ENCODE results near the gene ALPG.
"Not testable (repeated sequence)": the region's sequence is repeated elsewhere in the genome, so short reads cannot be mapped to it uniquely, and the experiment has no call there.

Gene ALPG

GRCh38 chr2:232377841-232378734 lies 28.6 kb upstream of the ALPG start:
- no peaks in the 10 kb centered on the region for H3K36me3 ChIP-seq (ENCODE audit: control insufficient read depth in 2 of 2, insufficient read depth in 2 of 2, low read length in 2 of 2)
- peaks cover 0 to 5% of the 10 kb centered on the region in 2 donors for H3K27me3 ChIP-seq (ENCODE audit: control insufficient read depth in 2 of 2, insufficient read depth in 2 of 2, low read length in 2 of 2)
- no peak overlapping the region for H3K4me3 ChIP-seq (ENCODE audit: low read length in 2 of 2)
- H3K9me3 ChIP-seq (ENCODE audit: control insufficient read depth in 2 of 2, low read length in 2 of 2): no peaks in the 10 kb centered on the region
- no peak overlapping the region for H3K27ac ChIP-seq (ENCODE audit: low read depth in 2 of 2, low read length in 2 of 2)
- no peak overlapping the region for H3K9ac ChIP-seq (ENCODE audit: low read depth in 1 of 2, low read length in 2 of 2)
- no peaks in the 10 kb centered on the region for H3K4me1 ChIP-seq (ENCODE audit: control insufficient read depth in 2 of 2, insufficient read depth in 2 of 2, low read length in 2 of 2)

DNA sequence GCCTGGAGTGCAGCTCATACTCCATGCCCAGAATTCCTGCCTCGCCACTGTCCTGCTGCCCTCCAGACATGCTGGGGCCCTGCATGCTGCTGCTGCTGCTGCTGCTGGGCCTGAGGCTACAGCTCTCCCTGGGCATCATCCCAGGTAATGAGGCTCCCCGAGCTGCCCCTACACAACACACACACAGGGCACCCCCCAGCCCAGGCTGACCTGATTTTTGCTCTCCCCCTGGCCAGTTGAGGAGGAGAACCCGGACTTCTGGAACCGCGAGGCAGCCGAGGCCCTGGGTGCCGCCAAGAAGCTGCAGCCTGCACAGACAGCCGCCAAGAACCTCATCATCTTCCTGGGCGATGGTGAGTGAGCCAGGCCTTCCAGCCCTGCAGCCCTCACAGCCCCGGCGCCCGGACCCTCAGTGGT lies 27.9 kb upstream of the ALPG start, which contains the start of gene ALPP:
ALPP (plus strand) TSS at position 17 of the 417 bp plus-strand sequence; CDS start at position 69, 52 bp downstream.
- not testable (repeated sequence) for H3K27me3 ChIP-seq (ENCODE audit: control insufficient read depth in 2 of 2, insufficient read depth in 2 of 2, low read length in 2 of 2); H3K4me3 ChIP-seq (ENCODE audit: low read length in 2 of 2); H3K9me3 ChIP-seq (ENCODE audit: control insufficient read depth in 2 of 2, low read length in 2 of 2); H3K4me1 ChIP-seq (ENCODE audit: control insufficient read depth in 2 of 2, insufficient read depth in 2 of 2, low read length in 2 of 2); H3K9ac ChIP-seq (ENCODE audit: low read depth in 1 of 2, low read length in 2 of 2); H3K27ac ChIP-seq (ENCODE audit: low read depth in 2 of 2, low read length in 2 of 2); H3K36me3 ChIP-seq (ENCODE audit: control insufficient read depth in 2 of 2, insufficient read depth in 2 of 2, low read length in 2 of 2)

DNA sequence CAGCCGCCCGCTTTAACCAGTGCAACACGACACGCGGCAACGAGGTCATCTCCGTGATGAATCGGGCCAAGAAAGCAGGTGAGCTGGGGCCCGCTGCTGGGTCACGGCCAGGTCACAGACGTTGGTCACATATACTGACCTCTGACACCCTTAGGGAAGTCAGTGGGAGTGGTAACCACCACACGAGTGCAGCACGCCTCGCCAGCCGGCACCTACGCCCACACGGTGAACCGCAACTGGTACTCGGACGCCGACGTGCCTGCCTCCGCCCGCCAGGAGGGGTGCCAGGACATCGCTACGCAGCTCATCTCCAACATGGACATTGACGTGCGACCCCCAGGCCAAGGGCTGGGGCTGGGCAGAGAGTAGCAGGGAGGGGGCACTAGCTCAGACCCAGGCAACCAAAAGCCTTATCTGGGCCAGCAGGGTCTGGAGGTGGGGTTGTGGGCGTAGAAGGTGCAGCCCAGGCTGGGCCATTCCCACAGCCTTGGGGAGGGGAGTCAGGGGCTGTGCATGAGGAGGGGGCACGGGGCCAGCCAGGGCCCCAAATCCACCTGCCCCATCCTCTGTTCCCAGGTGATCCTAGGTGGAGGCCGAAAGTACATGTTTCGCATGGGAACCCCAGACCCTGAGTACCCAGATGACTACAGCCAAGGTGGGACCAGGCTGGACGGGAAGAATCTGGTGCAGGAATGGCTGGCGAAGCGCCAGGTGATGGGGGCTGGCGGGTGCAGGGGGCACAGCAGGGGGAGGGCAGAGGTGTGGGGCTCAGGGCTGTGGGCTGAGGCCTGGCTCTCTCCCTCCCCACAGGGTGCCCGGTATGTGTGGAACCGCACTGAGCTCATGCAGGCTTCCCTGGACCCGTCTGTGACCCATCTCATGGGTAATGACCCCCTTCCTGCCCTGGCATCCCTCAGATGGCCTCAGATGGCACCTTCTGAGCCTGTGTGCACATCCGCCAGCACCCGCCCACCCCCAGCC lies 26.7 kb upstream of the ALPG start:
- not testable (repeated sequence) for H3K4me3 ChIP-seq (ENCODE audit: low read length in 2 of 2); H3K9ac ChIP-seq (ENCODE audit: low read depth in 1 of 2, low read length in 2 of 2); H3K27ac ChIP-seq (ENCODE audit: low read depth in 2 of 2, low read length in 2 of 2); H3K9me3 ChIP-seq (ENCODE audit: control insufficient read depth in 2 of 2, low read length in 2 of 2); H3K4me1 ChIP-seq (ENCODE audit: control insufficient read depth in 2 of 2, insufficient read depth in 2 of 2, low read length in 2 of 2); H3K27me3 ChIP-seq (ENCODE audit: control insufficient read depth in 2 of 2, insufficient read depth in 2 of 2, low read length in 2 of 2); H3K36me3 ChIP-seq (ENCODE audit: control insufficient read depth in 2 of 2, insufficient read depth in 2 of 2, low read length in 2 of 2)

DNA sequence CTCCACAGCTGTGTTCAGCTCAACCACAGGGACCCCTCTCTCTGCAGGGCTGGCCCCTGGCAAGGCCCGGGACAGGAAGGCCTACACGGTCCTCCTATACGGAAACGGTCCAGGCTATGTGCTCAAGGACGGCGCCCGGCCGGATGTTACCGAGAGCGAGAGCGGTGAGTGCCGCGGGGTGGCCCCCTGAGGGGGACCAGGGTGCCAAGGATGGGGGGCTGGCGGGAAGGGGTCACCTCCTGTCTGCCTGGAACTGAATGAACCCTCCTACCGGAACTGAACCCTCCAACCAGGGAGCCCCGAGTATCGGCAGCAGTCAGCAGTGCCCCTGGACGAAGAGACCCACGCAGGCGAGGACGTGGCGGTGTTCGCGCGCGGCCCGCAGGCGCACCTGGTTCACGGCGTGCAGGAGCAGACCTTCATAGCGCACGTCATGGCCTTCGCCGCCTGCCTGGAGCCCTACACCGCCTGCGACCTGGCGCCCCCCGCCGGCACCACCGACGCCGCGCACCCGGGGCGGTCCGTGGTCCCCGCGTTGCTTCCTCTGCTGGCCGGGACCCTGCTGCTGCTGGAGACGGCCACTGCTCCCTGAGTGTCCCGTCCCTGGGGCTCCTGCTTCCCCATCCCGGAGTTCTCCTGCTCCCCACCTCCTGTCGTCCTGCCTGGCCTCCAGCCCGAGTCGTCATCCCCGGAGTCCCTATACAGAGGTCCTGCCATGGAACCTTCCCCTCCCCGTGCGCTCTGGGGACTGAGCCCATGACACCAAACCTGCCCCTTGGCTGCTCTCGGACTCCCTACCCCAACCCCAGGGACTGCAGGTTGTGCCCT lies 25.2 kb upstream of the ALPG start:
- not testable (repeated sequence) for H3K9me3 ChIP-seq (ENCODE audit: control insufficient read depth in 2 of 2, low read length in 2 of 2); H3K4me3 ChIP-seq (ENCODE audit: low read length in 2 of 2); H3K4me1 ChIP-seq (ENCODE audit: control insufficient read depth in 2 of 2, insufficient read depth in 2 of 2, low read length in 2 of 2); H3K36me3 ChIP-seq (ENCODE audit: control insufficient read depth in 2 of 2, insufficient read depth in 2 of 2, low read length in 2 of 2); H3K9ac ChIP-seq (ENCODE audit: low read depth in 1 of 2, low read length in 2 of 2); H3K27ac ChIP-seq (ENCODE audit: low read depth in 2 of 2, low read length in 2 of 2)
- peaks cover 9 to 19% of the 10 kb centered on the region in 2 donors for H3K27me3 ChIP-seq (ENCODE audit: control insufficient read depth in 2 of 2, insufficient read depth in 2 of 2, low read length in 2 of 2)

DNA sequence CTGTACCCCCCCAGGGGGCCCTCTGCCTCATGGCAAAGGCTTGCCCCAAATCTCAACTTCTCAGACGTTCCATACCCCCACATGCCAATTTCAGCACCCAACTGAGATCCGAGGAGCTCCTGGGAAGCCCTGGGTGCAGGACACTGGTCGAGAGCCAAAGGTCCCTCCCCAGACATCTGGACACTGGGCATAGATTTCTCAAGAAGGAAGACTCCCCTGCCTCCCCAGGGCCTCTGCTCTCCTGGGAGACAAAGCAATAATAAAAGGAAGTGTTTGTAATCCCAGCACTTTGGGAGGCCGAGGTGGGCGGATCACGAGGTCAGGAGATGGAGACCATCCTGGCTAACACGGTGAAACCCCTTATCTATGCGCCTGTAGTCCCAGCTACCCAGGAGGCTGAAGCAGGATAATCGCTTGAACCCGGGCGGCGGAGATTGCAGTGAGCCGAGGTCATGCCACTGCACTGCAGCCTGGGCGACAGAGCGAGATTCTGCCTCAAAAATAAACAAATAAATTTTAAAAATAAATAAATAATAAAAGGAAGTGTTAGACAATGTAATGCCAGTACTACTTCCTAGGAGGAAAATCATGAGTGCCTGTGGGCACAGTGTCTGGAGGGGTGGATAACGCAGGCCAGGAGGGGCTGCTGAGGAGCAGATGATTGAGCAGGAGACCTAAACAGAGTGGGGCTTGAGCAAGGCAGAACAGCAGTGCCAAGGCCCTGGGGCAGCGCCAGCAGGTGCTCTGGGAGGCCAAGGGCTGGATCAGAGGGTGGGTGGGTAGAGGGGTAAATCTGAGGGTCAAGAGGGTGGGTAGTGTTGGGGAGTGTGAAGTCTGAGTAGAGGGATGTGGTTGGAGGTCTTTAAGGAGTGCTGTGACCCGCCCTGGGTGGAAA lies 24.1 kb upstream of the ALPG start:
- Histone ChIP-seq H3K9ac (ENCODE audit: low read depth in 1 of 2, low read length in 2 of 2) (no peak overlapping the region), H3K9me3 (ENCODE audit: control insufficient read depth in 2 of 2, low read length in 2 of 2) (no peaks in the 10 kb centered on the region), H3K27me3 (ENCODE audit: control insufficient read depth in 2 of 2, insufficient read depth in 2 of 2, low read length in 2 of 2) (peaks cover 21 to 24% of the 10 kb centered on the region in 2 donors), H3K4me1 (ENCODE audit: control insufficient read depth in 2 of 2, insufficient read depth in 2 of 2, low read length in 2 of 2) (no peaks in the 10 kb centered on the region), H3K4me3 (ENCODE audit: low read length in 2 of 2) (no peak overlapping the region), H3K27ac (ENCODE audit: low read depth in 2 of 2, low read length in 2 of 2) (no peak overlapping the region), H3K36me3 (ENCODE audit: control insufficient read depth in 2 of 2, insufficient read depth in 2 of 2, low read length in 2 of 2) (no peaks in the 10 kb centered on the region)

GRCh38 chr2:232384466-232384865 lies 22.2 kb upstream of the ALPG start:
- H3K27ac ChIP-seq (ENCODE audit: low read depth in 2 of 2, low read length in 2 of 2): no peak overlapping the region
- H3K9me3 ChIP-seq (ENCODE audit: control insufficient read depth in 2 of 2, low read length in 2 of 2): no peaks in the 10 kb centered on the region
- H3K4me1 ChIP-seq (ENCODE audit: control insufficient read depth in 2 of 2, insufficient read depth in 2 of 2, low read length in 2 of 2): no peaks in the 10 kb centered on the region
- H3K4me3 ChIP-seq (ENCODE audit: low read length in 2 of 2): no peak overlapping the region
- no peak overlapping the region for H3K9ac ChIP-seq (ENCODE audit: low read depth in 1 of 2, low read length in 2 of 2)
- H3K27me3 ChIP-seq (ENCODE audit: control insufficient read depth in 2 of 2, insufficient read depth in 2 of 2, low read length in 2 of 2): peaks cover 27 to 37% of the 10 kb centered on the region in 2 donors
- no peaks in the 10 kb centered on the region for H3K36me3 ChIP-seq (ENCODE audit: control insufficient read depth in 2 of 2, insufficient read depth in 2 of 2, low read length in 2 of 2)

- not testable (repeated sequence) for H3K27ac ChIP-seq (ENCODE audit: low read depth in 2 of 2, low read length in 2 of 2)
These were observed 21.6 kb upstream of the ALPG start for GRCh38 chr2:232385058-232385457.

DNA sequence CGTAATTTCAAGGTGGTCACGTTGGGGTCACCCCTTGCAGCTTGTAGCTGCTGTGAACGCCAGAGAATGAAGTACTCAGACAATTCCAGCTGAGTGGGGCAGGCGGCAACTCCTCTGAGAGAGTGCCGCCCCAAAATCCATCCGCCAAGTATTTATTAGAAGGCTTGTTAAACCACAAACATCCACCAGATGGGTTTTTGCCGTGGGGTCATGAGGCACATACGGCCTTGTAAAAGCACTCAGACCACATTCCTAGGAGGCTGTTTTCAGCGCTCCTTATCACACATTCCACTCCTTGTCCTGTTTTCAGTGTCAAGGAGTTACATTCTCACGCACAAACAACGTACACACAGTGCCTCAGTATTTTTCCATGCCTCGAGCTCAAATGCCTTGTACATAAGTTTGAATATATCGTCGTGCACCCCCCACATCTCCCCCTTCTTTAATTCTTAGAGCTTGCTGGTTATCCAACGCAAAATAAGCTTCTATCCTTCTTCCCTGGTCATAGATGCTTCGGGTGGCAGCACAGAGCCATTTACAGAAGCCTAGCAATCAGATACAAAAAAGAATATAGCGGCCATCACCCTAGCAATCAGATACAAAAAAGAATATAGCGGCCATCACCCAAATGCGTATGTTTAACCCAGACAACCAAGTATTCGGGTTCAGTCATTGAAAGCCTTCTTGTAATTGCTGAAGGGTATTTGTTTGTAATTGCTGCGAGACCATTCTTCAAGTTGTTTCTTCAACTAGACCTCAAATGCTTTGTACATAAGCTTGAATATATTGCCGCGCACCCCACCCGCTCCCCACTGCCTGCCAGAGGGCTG lies 20.8 kb upstream of the ALPG start:
- Histone ChIP-seq H3K9ac (ENCODE audit: low read depth in 1 of 2, low read length in 2 of 2) (no peak overlapping the region), H3K9me3 (ENCODE audit: control insufficient read depth in 2 of 2, low read length in 2 of 2) (no peaks in the 10 kb centered on the region), H3K27ac (ENCODE audit: low read depth in 2 of 2, low read length in 2 of 2) (no peak overlapping the region), H3K4me3 (ENCODE audit: low read length in 2 of 2) (no peak overlapping the region), H3K27me3 (ENCODE audit: control insufficient read depth in 2 of 2, insufficient read depth in 2 of 2, low read length in 2 of 2) (peaks cover 34 to 44% of the 10 kb centered on the region in 2 donors), H3K4me1 (ENCODE audit: control insufficient read depth in 2 of 2, insufficient read depth in 2 of 2, low read length in 2 of 2) (no peaks in the 10 kb centered on the region), H3K36me3 (ENCODE audit: control insufficient read depth in 2 of 2, insufficient read depth in 2 of 2, low read length in 2 of 2) (no peaks in the 10 kb centered on the region)

More at GRCh38 chr2:232385058-232385457, 21.6 kb upstream of the ALPG start:
- H3K27me3 ChIP-seq (ENCODE audit: control insufficient read depth in 2 of 2, insufficient read depth in 2 of 2, low read length in 2 of 2): peaks cover 27 to 39% of the 10 kb centered on the region in 2 donors
- H3K4me3 ChIP-seq (ENCODE audit: low read length in 2 of 2); H3K36me3 ChIP-seq (ENCODE audit: control insufficient read depth in 2 of 2, insufficient read depth in 2 of 2, low read length in 2 of 2); H3K4me1 ChIP-seq (ENCODE audit: control insufficient read depth in 2 of 2, insufficient read depth in 2 of 2, low read length in 2 of 2); H3K9ac ChIP-seq (ENCODE audit: low read depth in 1 of 2, low read length in 2 of 2); H3K9me3 ChIP-seq (ENCODE audit: control insufficient read depth in 2 of 2, low read length in 2 of 2): not testable (repeated sequence)

Data from mucosa of rectum (tissue), 2 donors.